Glutamatergic neuron (in vitro differentiated cells): Measurements from ENCODE around the gene AMIGO2. TPM values are rescaled to one million over a fixed set of nuclear protein-coding genes. Genes with fewer than 3 reads are reported as not detected.

Experiments
- DNase-seq: peaks from one replicate; pipeline ENCODE4 v3.0.0; 2022
- H3K27ac Mint-ChIP-seq: one replicate; pipeline ENCODE4 v1.8.0; 2020; ENCODE audit warnings: mild to moderate bottlenecking, mixed read lengths, inconsistent platforms; ENCODE audit not compliant: unreplicated experiment
- H3K27me3 Mint-ChIP-seq: one replicate; pipeline ENCODE4 v1.8.0; 2020; ENCODE audit warnings: mild to moderate bottlenecking, moderate library complexity, mixed read lengths, inconsistent platforms; ENCODE audit not compliant: unreplicated experiment
- H3K36me3 Mint-ChIP-seq: one replicate; pipeline ENCODE4 v1.8.0; 2020; ENCODE audit warnings: mild to moderate bottlenecking, mixed read lengths, inconsistent platforms; ENCODE audit not compliant: unreplicated experiment
- H3K4me1 Mint-ChIP-seq: one replicate; pipeline ENCODE4 v1.8.0; 2020; ENCODE audit warnings: mild to moderate bottlenecking, low read depth, mixed read lengths, inconsistent platforms; ENCODE audit not compliant: unreplicated experiment
- H3K4me3 Mint-ChIP-seq: one replicate; pipeline ENCODE4 v1.8.0; 2020; ENCODE audit warnings: mild to moderate bottlenecking, mixed read lengths, inconsistent platforms; ENCODE audit not compliant: unreplicated experiment
- H3K9me3 Mint-ChIP-seq: one replicate; pipeline ENCODE4 v1.8.0; 2020; ENCODE audit warnings: mild to moderate bottlenecking, moderate library complexity, mixed read lengths, inconsistent platforms; ENCODE audit not compliant: unreplicated experiment
- CTCF ChIP-seq: fragments of 200-600 bp; sonication (generic); IDR thresholded peaks from one replicate; pipeline ENCODE4 v1.5.0; 2021; ENCODE audit not compliant: partially characterized antibody, unreplicated experiment
- long read RNA-seq: library from polyadenylated mRNA; unstranded; transcript quantifications from one replicate; pipeline ENCODE4 v2.0.0, GENCODE V29; 2020; ENCODE audit not compliant: unreplicated experiment
- total RNA-seq: library from RNA; stranded (reverse); fragmentation: NEBNext Ultra II Directional; extraction: Animal tissue kit (Norgen Biotek cat#: 25700); gene quantifications from one replicate; pipeline ENCODE4 v1.2.1, GENCODE V29; 2021; ENCODE audit not compliant: unreplicated experiment

Gene AMIGO2
- 1.7 TPM for total RNA-seq
- long read RNA-seq, partial matches to known transcripts = 1 of 1 reads
- long read RNA-seq, other reads (novel, unspliced or antisense) = 0 of 1 reads

GRCh38 chr12:47079468-47079980 lies at the start of gene AMIGO2, which contains the start of gene PCED1B:
Gene AMIGO2 (minus strand): TSS chr12:47079959. CDS start chr12:47079002, 957 bp downstream.
Gene PCED1B (plus strand): TSS chr12:47079621. CDS start chr12:47235064, 155,443 bp downstream.
- peak; percentile 59 for DNase-seq
- peaks cover 9% of the 10 kb centered on the region for H3K27me3 Mint-ChIP-seq
- no peaks in the 10 kb centered on the region for H3K36me3 Mint-ChIP-seq
- peak within 1 kb of the TSS; percentile 91 for H3K4me3 Mint-ChIP-seq
- TF ChIP-seq CTCF = no peak
- H3K9me3 Mint-ChIP-seq = no peaks in the 10 kb centered on the region
- H3K27ac Mint-ChIP-seq = no peak within 1 kb of the TSS
- H3K4me1 Mint-ChIP-seq = peaks cover 3% of the 10 kb centered on the region

GRCh38 chr12:47126246-47126645 lies 46.5 kb upstream of the AMIGO2 start:
- H3K27me3 Mint-ChIP-seq = no peaks in the 10 kb centered on the region
- H3K4me1 Mint-ChIP-seq = no peaks in the 10 kb centered on the region
- no peak for TF ChIP-seq CTCF
- no peak overlapping the region for H3K27ac Mint-ChIP-seq
- no peaks in the 10 kb centered on the region for H3K36me3 Mint-ChIP-seq
- no peaks in the 10 kb centered on the region for H3K9me3 Mint-ChIP-seq
- H3K4me3 Mint-ChIP-seq = no peak overlapping the region
- no peak for DNase-seq

GRCh38 chr12:47124451-47124850 lies 44.7 kb upstream of the AMIGO2 start:
- DNase-seq = no peak
- TF ChIP-seq CTCF = no peak
- H3K9me3 Mint-ChIP-seq = no peaks in the 10 kb centered on the region
- no peak overlapping the region for H3K27ac Mint-ChIP-seq
- H3K27me3 Mint-ChIP-seq = no peaks in the 10 kb centered on the region
- no peak overlapping the region for H3K4me3 Mint-ChIP-seq
- no peaks in the 10 kb centered on the region for H3K4me1 Mint-ChIP-seq
- H3K36me3 Mint-ChIP-seq = no peaks in the 10 kb centered on the region

GRCh38 chr12:47123730-47124129 lies 44.0 kb upstream of the AMIGO2 start:
- TF ChIP-seq CTCF = no peak

GRCh38 chr12:47122602-47123001 lies 42.8 kb upstream of the AMIGO2 start:
- H3K4me3 Mint-ChIP-seq = no peak overlapping the region
- no peaks in the 10 kb centered on the region for H3K36me3 Mint-ChIP-seq
- no peaks in the 10 kb centered on the region for H3K27me3 Mint-ChIP-seq
- no peak for DNase-seq
- H3K4me1 Mint-ChIP-seq = no peaks in the 10 kb centered on the region
- no peaks in the 10 kb centered on the region for H3K9me3 Mint-ChIP-seq
- no peak for TF ChIP-seq CTCF
- no peak overlapping the region for H3K27ac Mint-ChIP-seq

More at GRCh38 chr12:47123730-47124129, 44.0 kb upstream of the AMIGO2 start:
- no peak overlapping the region for H3K27ac Mint-ChIP-seq
- no peak overlapping the region for H3K4me3 Mint-ChIP-seq
- DNase-seq = no peak
- no peaks in the 10 kb centered on the region for H3K27me3 Mint-ChIP-seq
- no peaks in the 10 kb centered on the region for H3K36me3 Mint-ChIP-seq
- H3K9me3 Mint-ChIP-seq = no peaks in the 10 kb centered on the region
- no peaks in the 10 kb centered on the region for H3K4me1 Mint-ChIP-seq
